DND-41 (cell line): ENCODE measurements around the gene PGM5.

Experiments
- ATAC-seq: fragments of 200-7000 bp; cut with Tn5 transposase; 3 replicates; pipeline ENCODE4 v1.9.1; 2021; ENCODE audit warnings: low read depth; ENCODE audit not compliant: insufficient read depth
- DNase-seq: peaks from one replicate; pipeline ENCODE4 v3.0.0-alpha.2; 2020
- H2AFZ ChIP-seq: 2 replicates; pipeline ENCODE4 v1.6.0; 2012; ENCODE audit warnings: low read depth, low read length
- H3K27ac ChIP-seq: 2 replicates; pipeline ENCODE4 v1.5.1; 2012; ENCODE audit warnings: low read length, inconsistent platforms
- H3K27me3 ChIP-seq: fragments of 200-600 bp; sonication (generic); 2 replicates; pipeline ENCODE4 v1.6.0; 2012; ENCODE audit warnings: low read length, mild to moderate bottlenecking, inconsistent platforms; ENCODE audit not compliant: insufficient read depth, poor library complexity
- H3K36me3 ChIP-seq: 2 replicates; pipeline ENCODE4 v1.5.1; 2012; ENCODE audit warnings: low read length, inconsistent platforms; ENCODE audit not compliant: insufficient read depth
- H3K4me1 ChIP-seq: 2 replicates; pipeline ENCODE4 v1.5.1; 2012; ENCODE audit warnings: mild to moderate bottlenecking, low read length; ENCODE audit not compliant: insufficient read depth
- H3K4me2 ChIP-seq: 2 replicates; pipeline ENCODE4 v1.6.0; 2012; ENCODE audit warnings: mild to moderate bottlenecking, moderate library complexity, low read length, inconsistent platforms; ENCODE audit not compliant: insufficient read depth
- H3K4me3 ChIP-seq, 2 experiments: fragments of 200-600 bp in 1 of 2; shearing (Covaris generic) in 1 of 2; 2 replicates each; pipeline ENCODE4 v1.5.1; 2012 to 2016; ENCODE audit warnings: inconsistent platforms in 2 of 2, low read length in 2 of 2, mild to moderate bottlenecking in 2 of 2, low read depth in 1 of 2, moderate library complexity in 1 of 2
- H3K79me2 ChIP-seq: 2 replicates; pipeline ENCODE4 v1.6.0; 2012; ENCODE audit warnings: low read length, inconsistent platforms; ENCODE audit not compliant: insufficient read depth
- H3K9ac ChIP-seq: 2 replicates; pipeline ENCODE4 v1.6.0; 2012; ENCODE audit warnings: low read depth, mild to moderate bottlenecking, inconsistent platforms, low read length, moderate library complexity
- H3K9me3 ChIP-seq: 2 replicates; pipeline ENCODE4 v1.5.1; 2012; ENCODE audit warnings: low read length, moderate library complexity, mild to moderate bottlenecking, inconsistent platforms; ENCODE audit not compliant: insufficient read depth, severe bottlenecking
- H4K20me1 ChIP-seq: 2 replicates; pipeline ENCODE4 v1.6.0; 2012; ENCODE audit warnings: low read length; ENCODE audit not compliant: insufficient read depth
- EZH2 ChIP-seq: IDR thresholded peaks from 3 replicates; pipeline ENCODE4 v1.6.1; 2012; ENCODE audit warnings: borderline replicate concordance, low read depth, mild to moderate bottlenecking, moderate library complexity, low read length, inconsistent platforms; ENCODE audit not compliant: severe bottlenecking
- TF ChIP-seq, protein P1 (sequence below): IDR thresholded peaks from 2 replicates; pipeline ENCODE4 v1.5.1; 2012; ENCODE audit warnings: borderline replicate concordance, low read length, moderate library complexity, mild to moderate bottlenecking; ENCODE audit not compliant: poor library complexity, severe bottlenecking; ENCODE audit errors: extremely low read depth

Gene PGM5

DNA sequence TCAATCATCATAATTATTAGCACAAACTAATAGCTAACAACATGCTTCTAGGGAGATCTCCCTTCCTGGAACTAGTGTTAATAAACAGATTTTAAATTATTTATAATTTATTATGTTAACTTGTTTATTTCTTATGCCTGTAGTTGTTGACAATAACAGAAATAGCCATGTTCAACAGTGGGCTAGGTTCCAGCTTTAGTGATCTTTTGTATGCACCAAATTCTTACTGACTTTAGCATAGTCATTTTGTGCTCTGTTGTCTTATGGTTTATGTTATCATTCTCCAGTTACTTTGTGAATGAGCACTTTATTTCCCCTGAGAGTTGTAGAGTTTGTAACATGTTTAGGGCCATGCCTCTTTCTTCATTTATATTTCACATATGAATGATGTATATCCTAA lies 113.7 kb downstream of the PGM5 start:
- Histone ChIP-seq H4K20me1 (no peaks in the 10 kb centered on the region), H3K27me3 (no peaks in the 10 kb centered on the region), H3K4me1 (no peaks in the 10 kb centered on the region), H2AFZ (no peak overlapping the region), H3K4me3 (no peak overlapping the region), H3K27ac (no peak overlapping the region), H3K79me2 (no peaks in the 10 kb centered on the region), H3K9ac (no peak overlapping the region), H3K4me2 (no peak overlapping the region), H3K36me3 (no peaks in the 10 kb centered on the region), H3K9me3 (no peaks in the 10 kb centered on the region)
- no peak for DNase-seq
- no peak for ATAC-seq
- no peak for TF ChIP-seq EZH2
- TF ChIP-seq, protein P1, sequence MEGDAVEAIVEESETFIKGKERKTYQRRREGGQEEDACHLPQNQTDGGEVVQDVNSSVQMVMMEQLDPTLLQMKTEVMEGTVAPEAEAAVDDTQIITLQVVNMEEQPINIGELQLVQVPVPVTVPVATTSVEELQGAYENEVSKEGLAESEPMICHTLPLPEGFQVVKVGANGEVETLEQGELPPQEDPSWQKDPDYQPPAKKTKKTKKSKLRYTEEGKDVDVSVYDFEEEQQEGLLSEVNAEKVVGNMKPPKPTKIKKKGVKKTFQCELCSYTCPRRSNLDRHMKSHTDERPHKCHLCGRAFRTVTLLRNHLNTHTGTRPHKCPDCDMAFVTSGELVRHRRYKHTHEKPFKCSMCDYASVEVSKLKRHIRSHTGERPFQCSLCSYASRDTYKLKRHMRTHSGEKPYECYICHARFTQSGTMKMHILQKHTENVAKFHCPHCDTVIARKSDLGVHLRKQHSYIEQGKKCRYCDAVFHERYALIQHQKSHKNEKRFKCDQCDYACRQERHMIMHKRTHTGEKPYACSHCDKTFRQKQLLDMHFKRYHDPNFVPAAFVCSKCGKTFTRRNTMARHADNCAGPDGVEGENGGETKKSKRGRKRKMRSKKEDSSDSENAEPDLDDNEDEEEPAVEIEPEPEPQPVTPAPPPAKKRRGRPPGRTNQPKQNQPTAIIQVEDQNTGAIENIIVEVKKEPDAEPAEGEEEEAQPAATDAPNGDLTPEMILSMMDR = no peak

DNA sequence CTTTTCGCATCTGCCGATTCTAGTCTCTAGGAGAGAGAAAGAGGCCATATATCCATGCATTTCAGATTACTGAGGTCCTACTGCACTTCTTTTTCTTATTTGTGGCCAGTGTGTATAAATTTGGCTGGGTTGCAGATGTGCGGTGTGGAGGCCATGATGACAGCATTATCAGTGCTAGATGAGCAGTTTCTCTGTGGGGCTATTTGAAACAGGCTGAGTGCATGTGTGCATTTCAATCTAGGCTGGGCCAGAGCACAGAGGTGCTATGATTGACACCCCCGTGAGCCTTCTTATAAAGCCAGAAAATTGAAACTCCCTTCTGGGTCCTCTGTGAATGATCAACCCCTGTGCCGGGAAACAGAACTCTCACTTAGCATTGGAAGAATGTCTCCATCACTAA lies 114.2 kb downstream of the PGM5 start:
- H2AFZ ChIP-seq = no peak overlapping the region
- ATAC-seq (no peak), DNase-seq (no peak)
- H3K36me3 ChIP-seq = no peaks in the 10 kb centered on the region
- no peak overlapping the region for H3K4me3 ChIP-seq
- no peak overlapping the region for H3K27ac ChIP-seq
- no peaks in the 10 kb centered on the region for H3K79me2 ChIP-seq
- no peaks in the 10 kb centered on the region for H3K27me3 ChIP-seq
- TF ChIP-seq, protein P1 = no peak
- no peak for TF ChIP-seq EZH2
- no peak overlapping the region for H3K9ac ChIP-seq
- no peaks in the 10 kb centered on the region for H3K9me3 ChIP-seq
- no peak overlapping the region for H3K4me2 ChIP-seq
- no peaks in the 10 kb centered on the region for H4K20me1 ChIP-seq
- H3K4me1 ChIP-seq = no peaks in the 10 kb centered on the region

DNA sequence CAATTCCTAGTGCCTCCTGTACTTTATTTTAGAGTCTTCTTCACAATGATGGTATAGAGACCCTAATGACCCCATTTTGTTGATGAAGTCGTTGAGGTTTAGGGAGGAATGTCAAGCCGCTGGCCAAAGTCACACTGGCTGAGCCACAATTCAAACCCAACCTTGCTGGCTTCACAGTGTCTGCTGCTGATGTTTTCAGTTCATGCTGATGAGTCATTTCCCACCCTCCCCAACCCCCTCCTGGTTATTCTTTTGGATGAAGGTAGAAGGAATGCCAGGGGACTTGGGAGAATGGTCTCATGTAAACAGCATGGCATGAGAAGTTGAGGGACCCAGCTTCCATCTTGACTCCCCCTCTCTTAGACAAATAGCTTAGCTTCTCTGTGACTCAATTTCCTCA lies 115.7 kb downstream of the PGM5 start:
- DNase-seq (no peak), ATAC-seq (no peak)
- no peak overlapping the region for H3K4me3 ChIP-seq
- H2AFZ ChIP-seq = no peak overlapping the region
- no peak overlapping the region for H3K9ac ChIP-seq
- H4K20me1 ChIP-seq = no peaks in the 10 kb centered on the region
- H3K4me2 ChIP-seq = no peak overlapping the region
- no peaks in the 10 kb centered on the region for H3K27me3 ChIP-seq
- H3K4me1 ChIP-seq = no peaks in the 10 kb centered on the region
- no peaks in the 10 kb centered on the region for H3K79me2 ChIP-seq
- H3K36me3 ChIP-seq = no peaks in the 10 kb centered on the region
- TF ChIP-seq EZH2 = no peak
- TF ChIP-seq, protein P1 = no peak
- no peak overlapping the region for H3K27ac ChIP-seq
- H3K9me3 ChIP-seq = no peaks in the 10 kb centered on the region

DNA sequence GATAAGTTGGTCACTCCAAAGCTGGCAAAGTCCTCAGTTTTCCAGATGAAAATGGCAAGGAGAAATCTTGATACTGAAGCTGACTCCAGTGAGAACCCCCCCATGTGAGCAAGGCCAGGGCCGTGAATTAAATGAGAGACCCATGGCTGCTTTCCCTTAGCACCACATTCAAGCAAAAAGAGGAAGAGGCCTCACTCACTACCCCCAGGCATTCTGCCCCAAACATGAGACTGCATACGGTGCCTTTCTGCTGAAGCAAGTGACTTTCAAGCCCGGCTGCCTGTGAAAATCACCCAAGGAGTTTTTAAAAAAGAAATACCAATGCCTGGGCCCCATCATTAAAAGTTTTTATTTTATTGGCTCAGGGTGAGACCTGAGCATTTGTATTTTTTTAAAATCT lies 117.4 kb downstream of the PGM5 start:
- H3K4me3 ChIP-seq = no peak overlapping the region
- no peaks in the 10 kb centered on the region for H4K20me1 ChIP-seq
- no peak overlapping the region for H3K4me2 ChIP-seq
- H3K27me3 ChIP-seq = no peaks in the 10 kb centered on the region
- H3K9me3 ChIP-seq = no peaks in the 10 kb centered on the region
- no peak for TF ChIP-seq EZH2
- TF ChIP-seq, protein P1 = no peak
- no peaks in the 10 kb centered on the region for H3K36me3 ChIP-seq
- H3K9ac ChIP-seq = no peak overlapping the region
- H3K79me2 ChIP-seq = no peaks in the 10 kb centered on the region
- no peaks in the 10 kb centered on the region for H3K4me1 ChIP-seq
- ATAC-seq = no peak
- no peak overlapping the region for H3K27ac ChIP-seq
- H2AFZ ChIP-seq = no peak overlapping the region
- DNase-seq = no peak
